ENCODE measurements around the gene CHRM2. TPM values are rescaled to one million over a fixed set of nuclear protein-coding genes. Genes with fewer than 3 reads are reported as not detected.

CHRM2 gene
- total and polyA plus RNA-seq, 9 donors, result 0.05 to 0.69 (median 0.42) TPM; not detected in 2

DNA sequence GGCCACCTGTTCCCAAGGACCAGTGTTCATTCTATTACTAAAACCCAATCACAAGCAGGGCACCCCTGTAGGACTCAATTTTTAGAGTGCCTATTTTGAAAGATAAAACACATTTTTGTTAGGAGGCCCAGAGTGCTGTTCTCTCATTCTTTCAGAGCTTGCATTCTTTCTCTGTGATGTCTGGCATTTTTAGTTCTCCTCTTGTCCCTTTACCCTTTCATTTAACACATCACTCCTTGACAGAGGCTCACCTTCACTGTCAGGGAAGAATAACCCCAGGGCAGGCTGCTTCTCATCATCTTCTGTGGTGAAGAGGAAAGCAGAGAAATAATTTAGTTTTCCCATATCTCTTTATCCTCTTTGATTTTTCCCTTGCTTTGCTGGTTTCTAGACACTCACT, 73.9 kb downstream of the CHRM2 start:
- Histone ChIP-seq H3K27ac (no peak overlapping the region), H3K27me3 (no peaks in the 10 kb centered on the region), H3K9me3 (no peaks in the 10 kb centered on the region), H3K4me3 (no peak overlapping the region), H3K4me1 (ENCODE audit: insufficient read depth) (no peaks in the 10 kb centered on the region), H3K36me3 (no peaks in the 10 kb centered on the region)
- no peak for DNase-seq
- TF ChIP-seq POLR2A (IDR thresholded peaks at IDR 0.05) (no peak), EP300 (IDR thresholded peaks at IDR 0.05) (no peak), CTCF (IDR thresholded peaks at IDR 0.05) (no peak)
- intact Hi-C loops (cut with DNase I), result no loop called here

DNA sequence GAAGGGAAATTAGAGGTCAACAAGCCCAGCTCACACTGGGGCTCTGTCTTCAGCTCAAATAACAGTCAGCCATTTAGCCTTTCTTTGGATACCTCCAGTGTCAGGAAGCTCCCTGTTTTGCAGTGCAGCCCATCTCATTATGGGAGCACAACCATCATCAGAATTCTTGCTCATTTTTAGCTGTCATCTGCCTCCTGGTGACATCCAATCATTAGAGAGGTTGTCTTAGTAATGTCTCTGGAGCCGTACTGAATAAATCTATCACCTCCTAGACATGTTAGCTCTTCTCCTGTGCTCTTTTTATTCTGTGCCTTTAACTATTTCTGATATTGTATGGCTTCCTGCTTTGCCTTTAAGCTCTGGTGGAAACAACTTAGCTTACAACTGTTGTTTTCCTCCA, 74.5 kb downstream of the CHRM2 start:
- 75 to 84% (median 78%) methylated on average over 1 of the region's 1 CpG for WGBS, 3 donors
- Histone ChIP-seq H3K27ac (no peak overlapping the region), H3K4me3 (no peak overlapping the region), H3K9me3 (no peaks in the 10 kb centered on the region), H3K36me3 (no peaks in the 10 kb centered on the region), H3K4me1 (ENCODE audit: insufficient read depth) (no peaks in the 10 kb centered on the region), H3K27me3 (no peaks in the 10 kb centered on the region)
- intact Hi-C loops (cut with DNase I), result no loop called here
- DNase-seq, result no peak
- TF ChIP-seq EP300 (IDR thresholded peaks at IDR 0.05), result no peak
- no peak for TF ChIP-seq CTCF (IDR thresholded peaks at IDR 0.05)
- no peak for TF ChIP-seq POLR2A (IDR thresholded peaks at IDR 0.05)

- H3K27me3 ChIP-seq, result no peaks in the 10 kb centered on the region
- H3K9me3 ChIP-seq, result no peaks in the 10 kb centered on the region
- H3K36me3 ChIP-seq, result no peaks in the 10 kb centered on the region
- H3K4me1 ChIP-seq (ENCODE audit: insufficient read depth), result no peaks in the 10 kb centered on the region
- intact Hi-C loops (cut with DNase I), result no loop called here
- no peak for TF ChIP-seq EP300 (IDR thresholded peaks at IDR 0.05)
- no peak for TF ChIP-seq POLR2A (IDR thresholded peaks at IDR 0.05)
- no peak for TF ChIP-seq CTCF (IDR thresholded peaks at IDR 0.05)
- no peak overlapping the region for H3K4me3 ChIP-seq
- no peak for DNase-seq
- H3K27ac ChIP-seq, result no peak overlapping the region
Measured at GRCh38 chr7:136947347-136947746, 78.9 kb downstream of the CHRM2 start.

DNA sequence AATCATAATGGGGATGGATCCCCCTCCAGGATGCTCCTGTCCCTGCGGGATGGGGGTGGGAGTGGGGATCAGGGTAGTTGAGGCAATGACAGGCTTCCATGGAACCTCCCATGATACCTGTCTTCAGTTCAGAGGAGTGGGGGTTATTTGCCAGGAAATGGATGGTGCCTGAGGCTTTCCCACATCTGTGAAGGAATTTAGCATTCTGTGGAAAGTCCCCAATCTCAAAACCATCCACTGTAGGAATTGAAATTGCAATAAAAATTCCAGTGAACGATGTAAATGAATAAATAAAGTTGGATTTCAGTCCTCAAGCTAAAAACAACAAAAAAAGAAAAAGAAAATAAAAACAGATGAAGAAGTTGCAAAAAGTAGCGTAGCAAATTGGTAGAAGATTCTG, 81.9 kb downstream of the CHRM2 start:
- no peaks in the 10 kb centered on the region for H3K9me3 ChIP-seq
- no peaks in the 10 kb centered on the region for H3K36me3 ChIP-seq
- H3K4me1 ChIP-seq (ENCODE audit: insufficient read depth), result no peaks in the 10 kb centered on the region
- 83 to 87% (median 85%) methylated on average over 3 of the region's 3 CpGs for WGBS, 3 donors
- H3K27ac ChIP-seq, result no peak overlapping the region
- H3K27me3 ChIP-seq, result no peaks in the 10 kb centered on the region
- no peak for DNase-seq
- no peak for TF ChIP-seq EP300 (IDR thresholded peaks at IDR 0.05)
- TF ChIP-seq CTCF (IDR thresholded peaks at IDR 0.05), result no peak
- TF ChIP-seq POLR2A (IDR thresholded peaks at IDR 0.05), result no peak
- H3K4me3 ChIP-seq, result no peak overlapping the region
- intact Hi-C loops (cut with DNase I), result no loop called here

- Histone ChIP-seq H3K4me3 (no peak overlapping the region), H3K36me3 (no peaks in the 10 kb centered on the region), H3K9me3 (no peaks in the 10 kb centered on the region), H3K4me1 (ENCODE audit: insufficient read depth) (no peaks in the 10 kb centered on the region), H3K27ac (no peak overlapping the region), H3K27me3 (no peaks in the 10 kb centered on the region)
- intact Hi-C loops (cut with DNase I), result no loop called here
- 76 to 88% (median 88%) methylated on average over 3 of the region's 3 CpGs for WGBS, 3 donors
- TF ChIP-seq EP300 (IDR thresholded peaks at IDR 0.05), result no peak
- no peak for TF ChIP-seq POLR2A (IDR thresholded peaks at IDR 0.05)
- no peak for TF ChIP-seq CTCF (IDR thresholded peaks at IDR 0.05)
- DNase-seq, result no peak
Measured at GRCh38 chr7:136953386-136953785, 84.9 kb downstream of the CHRM2 start.
